ENCODE results near the gene ASCC1. TPM values are rescaled to one million over a fixed set of nuclear protein-coding genes. Genes with fewer than 3 reads are reported as not detected.
"Not testable (repeated sequence)": the region's sequence is repeated elsewhere in the genome, so short reads cannot be mapped to it uniquely, and the experiment has no call there.

ASCC1 gene
- total RNA-seq, 1 donor from 2014 or later: 39.0 TPM

DNA sequence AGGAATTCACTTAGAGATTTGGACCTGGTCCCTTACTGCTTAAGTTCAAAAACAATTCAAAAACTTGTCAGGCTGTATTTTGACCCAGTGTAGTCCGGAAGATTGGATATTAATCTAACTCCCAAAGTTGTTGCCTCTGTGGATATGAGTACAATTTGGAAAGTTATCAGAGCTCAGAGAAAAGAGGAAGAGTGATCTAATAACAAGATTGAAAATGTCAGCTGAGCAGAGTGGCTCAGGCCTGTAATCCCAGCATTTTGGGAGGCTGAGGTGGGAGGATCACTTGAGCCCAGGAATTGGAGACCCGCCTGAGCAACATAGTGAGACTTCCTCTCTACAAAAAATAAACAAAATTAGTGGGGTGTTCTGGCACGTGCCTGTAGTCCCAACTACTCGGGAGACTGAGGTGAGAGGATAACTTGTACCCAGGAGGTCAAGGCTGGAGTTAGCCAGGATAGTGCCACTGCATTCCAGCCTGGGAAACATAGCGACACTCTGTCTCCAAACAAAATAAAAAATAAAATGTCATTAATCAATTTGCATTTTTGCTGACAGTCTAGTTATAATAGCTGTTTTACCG, 3.2 kb upstream of the ASCC1 start:
- DNase-seq (ENCODE audit: low spot score): no peak

- DNase-seq (ENCODE audit: low spot score): no peak
Measured at GRCh38 chr10:72218726-72219125, 2.6 kb upstream of the ASCC1 start.

DNA sequence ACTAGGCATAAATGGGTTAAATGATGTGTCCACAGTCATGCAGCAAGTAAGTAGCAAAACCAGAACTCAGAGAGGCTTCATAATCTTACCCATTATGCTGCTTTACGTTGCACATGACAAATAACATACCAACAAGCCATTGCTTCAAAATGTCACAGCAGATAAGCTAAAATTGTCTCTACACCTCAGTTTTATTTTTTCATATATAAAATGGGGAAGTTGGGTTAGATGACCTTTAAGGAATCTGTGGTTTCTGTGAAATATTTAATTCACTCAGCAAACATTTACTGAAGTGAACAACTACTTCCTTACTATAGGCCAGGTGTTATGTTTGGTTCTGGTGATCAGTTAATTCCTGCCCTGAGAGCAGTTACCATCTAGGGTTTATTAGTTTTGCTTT, 2.2 kb upstream of the ASCC1 start:
- DNase-seq (ENCODE audit: low spot score): no peak

GRCh38 chr10:72211832-72212231, 4.2 kb downstream of the ASCC1 start:
- not testable (repeated sequence) for DNase-seq (ENCODE audit: low spot score)

DNA sequence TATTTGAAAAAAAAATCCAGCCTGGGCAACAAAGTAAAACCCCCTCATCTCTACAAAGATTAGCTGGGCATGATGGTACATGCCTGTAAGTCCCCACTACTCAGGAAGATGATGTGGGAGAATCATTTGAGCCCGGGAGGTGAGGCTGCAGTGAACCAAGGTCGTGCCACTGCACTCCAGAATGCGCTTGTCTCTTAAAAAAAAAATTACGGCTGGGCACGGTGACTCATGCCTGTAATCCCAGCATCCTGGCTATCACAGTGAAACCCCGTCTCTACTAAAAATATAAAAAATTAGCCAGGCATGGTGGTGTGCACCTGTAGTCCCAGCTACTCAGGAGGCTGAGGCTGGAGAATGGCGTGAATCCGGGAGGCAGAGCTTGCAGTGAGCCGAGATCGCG, 4.7 kb downstream of the ASCC1 start:
- DNase-seq (ENCODE audit: low spot score): not testable (repeated sequence)

DNA sequence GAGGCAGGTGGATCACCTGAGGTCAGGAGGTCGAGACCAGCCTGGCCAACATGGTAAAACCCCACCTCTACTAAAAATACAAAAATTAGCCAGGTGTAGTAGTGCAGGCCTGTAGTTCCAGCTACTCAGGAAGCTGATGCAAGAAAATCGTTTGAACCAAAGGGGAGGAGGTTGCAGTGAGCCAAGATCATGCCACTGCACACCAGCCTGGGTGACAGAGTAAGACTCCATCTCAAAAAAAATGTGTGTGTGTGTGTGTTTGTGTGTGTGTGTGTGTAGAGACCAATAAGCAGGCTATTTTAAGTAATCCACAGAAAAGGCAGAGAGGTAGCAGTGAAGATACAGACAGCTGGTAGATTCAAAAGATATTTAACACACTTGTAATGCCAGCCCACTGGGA, 7.5 kb downstream of the ASCC1 start:
- not testable (repeated sequence) for DNase-seq (ENCODE audit: low spot score)

- no peak for DNase-seq (ENCODE audit: low spot score)
Measured at GRCh38 chr10:72206511-72207229, 9.4 kb downstream of the ASCC1 start.

DNA sequence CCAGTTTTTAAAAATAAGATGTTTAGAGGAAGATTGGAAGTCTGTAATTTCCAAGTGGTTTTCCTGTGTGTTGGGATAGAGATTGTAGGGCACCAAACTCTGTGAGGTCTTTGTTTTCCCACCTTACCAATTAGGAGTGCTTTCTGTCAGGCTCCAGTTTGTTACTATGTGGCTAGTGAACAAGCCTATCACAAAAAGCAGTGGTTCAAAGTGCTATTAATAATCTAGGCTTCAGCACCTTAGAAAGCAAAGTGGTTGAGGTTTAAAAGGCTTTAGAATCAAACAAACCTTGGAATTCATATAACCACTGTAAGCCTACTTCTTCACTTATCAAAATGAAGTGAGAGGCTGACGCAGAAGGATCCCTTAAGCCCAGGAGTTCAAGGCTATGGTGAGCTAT, 11.4 kb downstream of the ASCC1 start:
- no peak for DNase-seq (ENCODE audit: low spot score)

DNA sequence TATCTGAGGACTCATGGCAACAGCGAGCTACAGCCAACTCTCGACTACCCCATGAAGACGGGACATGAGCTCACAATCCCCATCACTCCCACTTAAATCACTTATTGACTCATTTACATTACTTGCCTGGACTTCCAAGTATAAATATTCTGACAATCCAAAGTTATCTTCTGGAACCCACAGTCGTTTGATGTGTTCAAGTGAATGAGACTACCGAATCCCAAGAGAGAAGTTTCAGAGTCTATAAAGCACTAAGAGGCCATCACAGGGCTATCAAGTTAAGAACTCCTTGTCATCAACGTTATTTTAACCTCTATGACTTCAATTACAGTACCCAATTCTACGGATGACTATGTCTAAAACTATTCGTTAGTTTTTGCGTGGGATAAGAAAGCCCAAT, 11.8 kb downstream of the ASCC1 start:
- DNase-seq (ENCODE audit: low spot score): no peak

GRCh38 chr10:72201293-72201692, 14.8 kb downstream of the ASCC1 start:
- DNase-seq (ENCODE audit: low spot score): no peak

DNA sequence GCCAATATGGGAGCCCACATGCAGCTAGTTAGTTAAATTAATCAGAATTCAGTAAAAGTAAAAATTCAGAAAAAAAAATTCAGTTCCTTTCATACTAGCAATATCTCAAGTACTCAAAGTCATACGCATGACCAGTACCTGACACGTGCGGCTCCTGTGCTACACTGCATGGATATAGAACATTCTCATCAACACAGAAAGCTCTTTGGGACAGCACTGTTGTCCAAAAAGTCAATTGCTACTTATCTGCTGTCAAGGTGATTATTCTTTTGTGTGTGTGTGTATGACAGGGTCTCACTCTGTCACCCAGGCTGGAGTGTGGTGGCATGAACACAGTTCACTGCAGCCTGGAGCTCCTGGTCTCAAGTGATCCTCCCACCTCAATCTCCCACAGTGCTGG, 15.2 kb downstream of the ASCC1 start:
- DNase-seq (ENCODE audit: low spot score): no peak

DNA sequence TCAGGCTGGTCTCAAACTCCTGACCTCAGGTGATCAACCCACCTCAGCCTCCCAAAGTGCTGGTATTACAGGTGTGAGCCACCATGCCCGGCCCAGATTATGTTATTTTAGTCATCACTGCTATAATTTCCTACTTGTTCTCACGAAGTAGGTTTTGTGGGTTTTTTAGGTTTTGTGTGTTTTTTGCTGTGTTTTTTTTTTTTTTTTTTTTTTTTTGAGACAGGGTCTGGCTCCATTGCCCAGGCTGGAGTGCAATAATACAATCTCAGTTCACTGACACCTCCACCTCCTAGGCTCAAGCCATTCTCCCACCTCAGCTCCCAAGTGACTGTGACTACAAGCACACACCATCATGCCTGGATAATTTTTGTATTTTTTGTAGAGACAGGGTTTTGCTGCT, 21.1 kb downstream of the ASCC1 start:
- no peak for DNase-seq (ENCODE audit: low spot score)

- no peak for DNase-seq (ENCODE audit: low spot score)
Measured at GRCh38 chr10:72186982-72187330, 29.1 kb downstream of the ASCC1 start.

GRCh38 chr10:72186258-72186981, 29.7 kb downstream of the ASCC1 start:
- peak; percentile 65 for DNase-seq (ENCODE audit: low spot score)

DNA sequence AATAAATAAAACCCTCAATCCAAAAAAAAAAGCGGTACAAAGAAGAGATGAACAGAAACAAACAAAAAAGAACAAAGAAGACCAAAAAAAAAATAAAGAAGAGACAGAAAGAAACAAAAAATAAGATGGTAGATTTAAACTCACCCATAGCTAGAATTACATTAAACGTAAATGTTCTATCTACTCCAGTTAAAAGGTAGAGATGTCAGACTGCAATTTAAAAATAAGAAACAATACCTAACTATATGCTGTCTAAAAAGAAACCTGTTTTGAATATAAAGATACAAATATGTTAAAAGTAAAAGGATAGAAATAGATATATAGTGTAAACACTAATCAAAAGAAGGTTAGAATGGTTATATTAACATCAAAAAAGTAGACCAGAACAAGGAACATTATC, 31.9 kb downstream of the ASCC1 start:
- DNase-seq (ENCODE audit: low spot score): no peak

GRCh38 chr10:72177454-72177853, 38.6 kb downstream of the ASCC1 start:
- DNase-seq (ENCODE audit: low spot score): no peak

GRCh38 chr10:72176701-72177100, 39.4 kb downstream of the ASCC1 start:
- DNase-seq (ENCODE audit: low spot score): no peak

GRCh38 chr10:72175149-72175548, 40.9 kb downstream of the ASCC1 start:
- DNase-seq (ENCODE audit: low spot score): peak; percentile 5

GRCh38 chr10:72174297-72174662, 41.8 kb downstream of the ASCC1 start:
- no peak for DNase-seq (ENCODE audit: low spot score)

DNA sequence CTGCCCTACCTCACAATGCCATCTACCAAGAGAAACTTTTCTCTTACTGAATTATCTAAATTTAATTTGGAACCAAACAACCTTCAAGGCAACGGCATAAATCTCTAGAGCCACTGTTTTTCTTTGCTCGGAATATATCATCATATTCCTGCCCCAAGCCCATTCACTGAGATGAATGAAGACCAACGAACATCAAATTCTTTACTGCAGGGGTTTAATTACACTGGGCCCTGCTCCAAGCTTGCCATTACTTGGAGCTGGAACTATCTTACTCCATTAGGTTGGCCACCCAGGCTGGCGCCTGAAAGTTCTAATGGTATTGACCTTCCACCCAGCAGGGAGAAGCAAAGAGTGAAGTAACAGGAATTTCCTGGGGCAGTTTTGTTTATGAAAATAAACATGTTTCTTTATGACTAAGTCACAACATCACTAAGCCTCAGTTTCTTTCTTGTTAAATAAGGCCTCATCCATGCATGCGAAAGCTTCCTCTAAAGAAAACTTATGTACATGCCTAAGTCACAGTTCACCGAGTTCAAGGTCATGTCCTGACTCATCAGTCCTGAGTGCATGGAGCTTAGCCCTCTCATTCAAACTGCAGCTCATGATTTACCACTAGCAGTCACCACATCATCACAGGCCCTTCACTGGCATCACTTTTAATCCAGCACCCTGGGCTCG, 42.3 kb downstream of the ASCC1 start:
- DNase-seq (ENCODE audit: low spot score): no peak

DNA sequence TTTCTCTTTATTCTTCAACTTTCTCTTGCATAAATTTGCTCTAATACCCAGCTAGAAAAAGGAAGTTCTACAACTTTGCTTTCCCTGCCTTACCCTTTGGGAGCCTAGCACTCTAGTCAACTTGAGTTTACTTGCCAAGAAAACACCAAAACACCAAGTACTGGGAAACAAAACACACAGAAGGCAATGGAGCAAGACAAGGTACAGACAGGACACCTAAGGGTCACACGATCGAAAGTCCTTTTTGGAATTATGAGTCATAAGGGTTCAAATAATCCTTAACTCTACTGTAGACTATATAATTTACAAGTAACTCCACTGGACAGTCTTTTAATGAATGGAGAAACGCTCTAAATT, 42.8 kb downstream of the ASCC1 start:
- no peak for DNase-seq (ENCODE audit: low spot score)

GRCh38 chr10:72171175-72171630, 44.9 kb downstream of the ASCC1 start:
- DNase-seq (ENCODE audit: low spot score): no peak

GRCh38 chr10:72170733-72171132, 45.3 kb downstream of the ASCC1 start:
- DNase-seq (ENCODE audit: low spot score): no peak

Measured in umbilical cord (tissue), 2 donors.